CD4-positive, alpha-beta T cell treated with Interferon alpha-2 for 1 hour (primary cell): ENCODE measurements around the gene GLOD4.
"Not testable (repeated sequence)": the region's sequence is repeated elsewhere in the genome, so short reads cannot be mapped to it uniquely, and the experiment has no call there.

Source experiments
- DNase-seq, 2 donors: peaks; one replicate each; pipeline ENCODE4 v3.0.0-alpha.2; 2020 to 2022

The GLOD4 gene

GRCh38 chr17:801660-802059 lies 19.6 kb upstream of the GLOD4 start:
- no peak for DNase-seq

DNA sequence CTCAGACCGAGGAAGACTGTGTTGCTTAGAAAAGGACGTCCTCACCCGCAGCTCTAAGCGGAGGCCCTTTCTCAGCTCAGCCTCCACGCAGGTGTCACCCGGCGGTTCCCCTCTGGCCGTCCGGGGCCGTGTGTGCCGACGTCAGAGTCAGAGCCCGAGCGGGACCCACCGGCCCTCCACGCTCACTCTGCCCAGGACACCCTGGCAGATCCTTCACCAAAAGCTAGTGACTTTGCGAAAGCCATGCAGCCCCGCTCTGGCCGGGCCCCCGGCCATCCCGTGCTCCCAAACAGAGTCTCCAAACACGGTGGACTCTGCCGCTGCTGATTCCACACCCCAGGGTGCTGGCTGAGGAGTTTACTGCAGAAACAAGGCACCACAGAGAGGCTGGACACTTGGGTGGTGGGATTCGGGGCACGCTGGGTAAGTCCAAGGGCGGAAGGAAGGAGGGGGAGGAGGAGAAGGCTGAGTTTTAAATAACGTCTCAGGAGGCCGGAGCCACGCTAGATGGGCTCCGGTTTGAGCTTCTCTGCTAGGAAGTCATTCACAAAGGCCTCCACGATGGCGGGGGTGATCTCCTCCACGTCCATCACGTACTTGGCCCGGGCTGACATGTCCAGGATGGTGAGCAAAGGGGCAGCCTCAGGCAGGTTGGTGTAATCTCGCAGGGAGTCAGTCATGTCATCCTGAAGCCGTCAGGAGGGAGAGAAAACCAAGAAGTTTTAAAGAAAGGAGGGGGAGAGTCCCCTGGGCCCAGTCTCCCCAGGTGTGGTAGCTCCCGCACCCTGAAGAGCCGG lies 18.6 kb upstream of the GLOD4 start:
- no peak for DNase-seq

- DNase-seq: no peak
Measured at GRCh38 chr17:799261-799660, 17.2 kb upstream of the GLOD4 start.

- DNase-seq: no peak
Measured at GRCh38 chr17:798246-798645, 16.2 kb upstream of the GLOD4 start.

- no peak for DNase-seq
Measured at GRCh38 chr17:797236-797840, 15.3 kb upstream of the GLOD4 start.

DNA sequence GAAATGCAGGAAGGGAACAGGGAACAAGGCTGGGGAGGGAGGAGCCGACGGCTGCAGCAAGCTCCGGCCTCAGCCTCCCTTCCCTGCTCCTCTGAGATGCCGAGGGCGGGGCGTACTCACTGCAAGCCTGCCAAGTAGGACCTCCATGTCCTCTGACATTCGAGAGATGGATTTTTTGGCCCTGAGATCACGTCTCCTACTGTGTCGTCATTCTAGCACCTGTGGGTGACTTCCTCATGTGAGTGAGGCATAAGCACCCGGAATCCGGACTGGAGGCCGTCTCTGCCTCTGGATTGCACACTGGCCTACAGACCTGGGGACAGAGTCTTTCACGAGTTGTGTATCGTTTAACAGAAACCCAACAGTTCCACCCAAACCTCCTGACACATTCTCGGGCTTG lies 14.5 kb upstream of the GLOD4 start:
- DNase-seq: no peak

DNA sequence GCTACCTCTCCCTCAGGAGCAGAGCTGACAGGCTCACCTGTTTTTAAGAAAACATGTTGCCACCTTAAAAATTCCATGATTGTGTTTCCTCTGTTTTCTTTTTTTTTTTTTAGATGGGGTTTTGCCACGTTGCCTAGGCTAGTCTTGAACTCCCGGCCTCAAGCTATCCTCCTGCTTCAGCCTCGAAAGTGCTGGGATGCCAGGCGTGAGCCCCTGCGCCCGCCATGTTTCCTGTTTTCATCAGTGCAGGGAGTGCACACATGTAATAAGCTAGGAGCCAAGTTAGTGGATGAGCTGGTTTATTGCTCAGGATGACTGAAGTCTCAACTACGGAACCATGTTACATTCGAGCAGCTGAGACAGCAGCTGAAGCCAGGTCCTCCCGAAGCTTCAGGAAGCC lies 13.6 kb upstream of the GLOD4 start:
- no peak for DNase-seq

GRCh38 chr17:795276-795675 lies 13.2 kb upstream of the GLOD4 start:
- no peak for DNase-seq

DNA sequence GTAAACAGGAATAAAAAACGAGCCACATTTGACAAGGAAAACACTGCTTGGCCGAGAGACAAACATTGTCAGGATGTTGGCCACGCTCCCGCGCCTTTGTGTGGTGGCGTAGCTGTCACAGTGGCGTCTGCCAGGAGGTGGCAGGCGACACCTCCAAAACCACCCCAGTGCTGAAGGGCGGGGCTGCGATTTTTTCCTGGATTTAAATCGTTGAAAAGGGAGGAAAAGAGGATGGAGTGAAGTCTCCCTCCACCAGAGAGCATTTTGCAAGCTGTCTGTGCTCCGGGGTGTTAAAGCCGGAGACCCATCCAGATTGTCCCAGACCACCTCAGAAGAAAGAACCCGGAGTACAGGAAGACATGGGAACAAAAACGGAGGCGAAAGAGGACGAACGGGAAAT lies 12.8 kb upstream of the GLOD4 start:
- DNase-seq: peak; percentile 10 to 44

DNA sequence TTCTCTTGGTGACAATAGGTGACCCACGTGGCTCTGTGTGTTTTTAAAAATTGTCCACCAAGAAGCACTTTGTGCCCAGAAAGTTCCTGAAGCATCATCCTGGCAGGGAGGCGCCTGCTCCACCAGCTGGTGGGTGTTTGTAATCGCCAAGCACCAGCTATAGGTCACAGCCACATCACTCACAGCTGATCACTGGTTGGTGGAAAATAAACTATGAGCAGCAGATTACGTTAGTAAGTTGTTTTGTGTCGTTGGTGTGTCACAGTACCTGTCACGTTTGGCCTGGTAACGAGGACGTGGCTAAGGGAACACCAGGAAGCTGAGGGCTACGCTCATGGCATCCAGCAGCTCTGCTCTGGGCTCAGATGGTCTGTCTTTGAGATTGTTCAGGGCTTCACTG lies 10.2 kb upstream of the GLOD4 start:
- DNase-seq: no peak

- no peak for DNase-seq
Measured at GRCh38 chr17:791829-792228, 9.7 kb upstream of the GLOD4 start.

GRCh38 chr17:790874-791247 lies 8.8 kb upstream of the GLOD4 start:
- DNase-seq: not testable (repeated sequence)

- not testable (repeated sequence) for DNase-seq
Measured at GRCh38 chr17:789931-790873, 8.1 kb upstream of the GLOD4 start.

DNA sequence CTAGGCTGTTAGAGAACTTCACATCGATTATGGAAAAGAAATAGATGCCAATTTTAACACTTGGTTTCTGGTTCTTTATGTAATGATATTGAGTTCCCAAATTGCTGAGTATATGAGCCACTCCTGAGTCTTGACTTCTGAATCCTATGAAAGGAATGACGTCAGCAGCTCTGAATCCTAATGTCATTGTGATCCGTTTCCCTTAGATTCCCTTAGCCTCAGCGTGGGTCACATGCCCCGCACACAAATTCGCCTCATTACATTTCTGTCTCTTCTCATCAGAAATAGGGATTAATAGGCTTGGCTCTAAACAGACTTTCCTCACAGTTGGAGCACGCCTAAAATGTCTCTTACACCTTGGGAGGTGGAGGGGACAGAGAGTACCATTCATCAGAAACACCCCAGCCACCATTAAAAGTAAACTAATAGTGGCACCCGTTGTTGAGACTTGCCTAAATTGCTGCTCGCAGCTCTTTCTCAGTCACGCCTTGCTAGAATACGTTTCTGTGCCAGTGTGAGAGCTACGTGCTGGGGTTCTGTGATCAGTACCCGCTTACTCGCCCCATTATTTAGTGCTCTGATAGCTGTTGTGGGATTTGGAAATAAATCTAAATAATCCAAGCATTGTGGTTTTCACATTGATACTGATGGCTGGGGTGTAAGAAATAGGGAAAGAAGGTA lies 7.2 kb upstream of the GLOD4 start:
- DNase-seq: no peak

- DNase-seq: no peak
Measured at GRCh38 chr17:788551-788950, 6.5 kb upstream of the GLOD4 start.

DNA sequence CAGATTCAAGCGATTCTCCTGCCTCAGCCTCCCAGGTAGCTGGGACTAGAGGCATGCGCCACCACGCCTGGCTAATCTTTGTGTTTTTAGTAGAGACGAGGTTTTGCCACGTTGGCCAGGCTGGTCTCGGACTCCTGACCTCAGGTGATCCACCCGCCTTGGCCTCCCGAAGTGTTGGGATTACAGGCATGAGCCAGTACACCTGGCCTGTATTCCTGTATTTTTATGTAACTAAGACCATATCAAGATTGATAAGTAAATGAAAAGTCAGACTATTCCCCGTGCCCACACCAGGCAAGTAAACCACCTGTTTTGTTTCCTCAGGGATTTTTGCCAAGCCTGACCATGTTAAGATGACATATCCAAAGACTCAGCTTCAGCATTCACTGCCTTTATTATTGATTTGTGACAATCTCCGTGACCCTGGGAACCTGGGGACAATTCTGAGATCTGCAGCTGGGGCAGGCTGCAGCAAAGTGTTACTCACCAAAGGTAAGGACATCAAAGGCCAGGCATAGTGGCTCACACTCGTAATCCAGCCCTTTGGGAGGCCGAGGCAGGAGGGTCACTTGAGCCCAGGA lies 5.7 kb upstream of the GLOD4 start:
- no peak for DNase-seq

GRCh38 chr17:785901-786300 lies 3.8 kb upstream of the GLOD4 start:
- not testable (repeated sequence) for DNase-seq

- no peak for DNase-seq
Measured at GRCh38 chr17:784143-784542, 2.1 kb upstream of the GLOD4 start.

GRCh38 chr17:778096-778495 lies 4.0 kb downstream of the GLOD4 start:
- no peak for DNase-seq

- no peak for DNase-seq
Measured at GRCh38 chr17:774313-774584, 7.8 kb downstream of the GLOD4 start.

DNA sequence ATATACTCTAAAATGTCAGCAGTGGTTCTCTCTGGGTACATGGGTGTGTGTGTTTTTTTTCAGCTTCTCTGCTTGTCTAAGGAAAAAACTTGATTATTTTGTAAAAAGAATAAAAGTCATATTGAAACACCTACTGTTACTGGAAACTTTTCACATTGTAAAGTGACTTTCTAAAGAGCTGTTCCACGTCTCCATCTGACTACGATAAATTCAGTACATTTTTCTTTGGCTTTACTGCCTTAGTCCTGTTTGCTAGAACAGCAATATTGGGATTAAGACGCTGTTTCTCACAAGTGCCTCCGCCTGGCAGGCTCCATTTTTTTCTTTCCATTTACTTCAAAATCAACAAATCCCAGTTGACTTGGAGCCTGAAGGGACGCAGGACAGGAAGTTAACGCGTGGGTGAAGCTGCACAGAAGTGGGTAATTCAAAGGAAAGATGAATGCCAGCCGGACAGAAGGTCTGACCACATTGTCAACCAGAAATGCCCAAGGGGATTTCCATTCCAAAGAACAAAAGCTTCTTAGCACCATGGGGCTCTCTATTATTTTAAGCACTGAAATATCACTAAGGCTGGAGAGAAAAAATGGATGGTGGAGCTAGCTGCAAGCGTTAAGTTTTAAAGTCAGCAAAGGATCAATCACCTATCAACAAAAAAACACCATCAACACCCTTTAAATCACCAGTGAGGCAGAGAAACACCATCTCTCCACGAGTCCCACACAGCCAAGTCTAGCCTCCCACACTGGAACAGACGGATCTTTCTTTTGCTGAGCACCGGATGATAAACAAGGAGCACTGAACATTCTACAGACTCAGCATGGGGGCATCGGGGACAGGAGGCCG lies 8.4 kb downstream of the GLOD4 start:
- DNase-seq: no peak

DNA sequence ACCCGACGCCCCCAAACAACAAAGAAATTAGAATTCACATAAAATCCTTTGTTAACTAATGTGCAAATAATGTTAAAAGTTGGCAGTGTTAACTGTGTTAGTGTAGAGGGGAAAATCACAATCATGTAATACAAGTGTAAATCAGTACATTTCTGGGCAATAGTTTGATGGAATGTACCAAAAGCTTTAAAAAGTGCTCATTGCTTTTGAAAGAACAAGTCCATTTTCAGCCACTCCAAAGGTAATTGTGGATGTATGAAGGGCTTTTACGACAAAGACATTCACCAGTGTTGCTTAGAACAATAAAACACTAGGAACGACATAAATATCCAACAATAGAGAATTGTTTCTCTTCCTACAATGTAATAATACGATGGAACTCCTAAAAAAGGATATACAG lies 9.1 kb downstream of the GLOD4 start:
- DNase-seq: no peak
